Calu3 (cell line): ENCODE data around the gene LINC01488. TPM values are rescaled to one million over a fixed set of nuclear protein-coding genes. Genes with fewer than 3 reads are reported as not detected.

Experiments used
- BruUV-seq: library from RNA; stranded (reverse); fragments of 400-500 nt; replicated peaks from 2 replicates; lab custom pipeline; 2021; lab: Mats Ljungman, UMichigan
- CTCF ChIA-PET: fragments of 300-600 bp; sonication (Branson Sonifier 250); formaldehyde crosslinking; loops from one replicate; lab custom pipeline; 2022; ENCODE audit warnings: antibody characterized with exemption; lab: Charles Lee
- DNase-seq: peaks from one replicate; pipeline ENCODE4 v3.0.0; 2022
- H3K27ac Mint-ChIP-seq: one replicate; pipeline ENCODE4 v1.8.0; 2022; ENCODE audit warnings: mixed read lengths; ENCODE audit not compliant: unreplicated experiment
- H3K27me3 Mint-ChIP-seq: one replicate; pipeline ENCODE4 v1.8.0; 2022; ENCODE audit warnings: mixed read lengths; ENCODE audit not compliant: unreplicated experiment
- H3K36me3 Mint-ChIP-seq: one replicate; pipeline ENCODE4 v1.8.0; 2022; ENCODE audit warnings: mild to moderate bottlenecking, moderate library complexity, mixed read lengths; ENCODE audit not compliant: insufficient read depth, unreplicated experiment
- H3K4me1 Mint-ChIP-seq: one replicate; pipeline ENCODE4 v1.8.0; 2022; ENCODE audit warnings: mild to moderate bottlenecking, low read depth, mixed read lengths; ENCODE audit not compliant: unreplicated experiment
- H3K4me3 Mint-ChIP-seq: one replicate; pipeline ENCODE4 v1.8.0; 2022; ENCODE audit warnings: mild to moderate bottlenecking, low read depth, moderate library complexity, mixed read lengths; ENCODE audit not compliant: unreplicated experiment
- H3K9me3 Mint-ChIP-seq: one replicate; pipeline ENCODE4 v1.8.0; 2022; ENCODE audit warnings: low read depth, mixed read lengths; ENCODE audit not compliant: unreplicated experiment
- intact Hi-C: fragments of 100-400 bp; cut with micrococcal nuclease; formaldehyde crosslinking; loops from one replicate; pipeline ENCODE4 v1.10.0; 2022; ENCODE audit not compliant: unreplicated experiment
- total RNA-seq: library from RNA; stranded (reverse); gene quantifications from 2 replicates; pipeline ENCODE4 v1.2.3, GENCODE V29; 2022
- TF ChIP-seq, protein P1 (sequence below): fragments of 200-600 bp; IDR thresholded peaks from one replicate; pipeline ENCODE4 v1.8.0; 2022; ENCODE audit warnings: antibody characterized with exemption; ENCODE audit not compliant: unreplicated experiment

Gene LINC01488
- total RNA-seq, 1 experiment from 2014 or later, result not detected

DNA sequence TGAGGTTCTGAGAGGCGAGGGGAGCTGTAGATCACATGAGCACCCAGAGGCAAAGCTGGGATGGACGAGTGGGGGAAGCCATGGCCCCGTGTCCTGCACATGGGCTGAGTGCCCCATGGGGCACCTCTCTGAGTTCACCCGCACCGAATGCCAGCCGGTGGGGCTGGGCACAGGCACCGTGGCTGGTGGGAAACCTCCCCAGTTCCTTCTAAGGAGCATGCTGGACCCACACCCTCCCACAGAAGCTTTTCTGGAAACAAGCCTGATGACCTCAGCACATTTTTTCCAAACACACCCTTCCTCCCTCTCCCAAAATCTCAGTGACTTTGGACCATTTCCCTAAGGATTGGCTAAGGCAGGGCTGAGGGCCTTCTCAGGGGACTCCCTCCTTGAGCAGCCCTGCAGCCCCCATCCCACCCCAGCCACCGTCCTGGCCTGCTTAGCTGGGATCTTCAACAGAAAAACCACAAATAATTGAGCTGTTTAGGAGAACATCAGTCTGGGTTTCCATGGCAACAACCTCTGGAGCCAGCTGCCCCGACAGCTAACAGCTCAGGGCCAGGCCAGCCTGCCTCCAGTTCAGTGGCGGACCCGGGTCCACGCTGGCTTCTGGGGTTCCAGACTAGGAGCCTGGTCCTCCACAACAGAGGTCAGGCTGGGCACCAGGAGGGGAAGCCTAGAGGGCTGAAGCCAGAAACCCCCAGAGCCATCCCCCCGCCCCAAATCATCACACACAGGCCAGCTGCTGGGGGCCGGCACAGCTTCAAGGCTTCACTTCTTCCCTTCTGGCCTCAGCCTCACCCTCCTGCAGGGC is 18.1 kb upstream of the LINC01488 start:
- DNase-seq, result no peak
- intact Hi-C loops, result no loop called here
- Mint-ChIP-seq H3K27me3 (peaks cover 13% of the 10 kb centered on the region), H3K4me3 (no peak overlapping the region), H3K36me3 (no peaks in the 10 kb centered on the region), H3K4me1 (peaks cover 29% of the 10 kb centered on the region), H3K27ac (no peak overlapping the region), H3K9me3 (peaks cover 4% of the 10 kb centered on the region)
- CTCF ChIA-PET, result no interaction called here
- BruUV-seq, result no TSS peak
- TF ChIP-seq, protein P1, sequence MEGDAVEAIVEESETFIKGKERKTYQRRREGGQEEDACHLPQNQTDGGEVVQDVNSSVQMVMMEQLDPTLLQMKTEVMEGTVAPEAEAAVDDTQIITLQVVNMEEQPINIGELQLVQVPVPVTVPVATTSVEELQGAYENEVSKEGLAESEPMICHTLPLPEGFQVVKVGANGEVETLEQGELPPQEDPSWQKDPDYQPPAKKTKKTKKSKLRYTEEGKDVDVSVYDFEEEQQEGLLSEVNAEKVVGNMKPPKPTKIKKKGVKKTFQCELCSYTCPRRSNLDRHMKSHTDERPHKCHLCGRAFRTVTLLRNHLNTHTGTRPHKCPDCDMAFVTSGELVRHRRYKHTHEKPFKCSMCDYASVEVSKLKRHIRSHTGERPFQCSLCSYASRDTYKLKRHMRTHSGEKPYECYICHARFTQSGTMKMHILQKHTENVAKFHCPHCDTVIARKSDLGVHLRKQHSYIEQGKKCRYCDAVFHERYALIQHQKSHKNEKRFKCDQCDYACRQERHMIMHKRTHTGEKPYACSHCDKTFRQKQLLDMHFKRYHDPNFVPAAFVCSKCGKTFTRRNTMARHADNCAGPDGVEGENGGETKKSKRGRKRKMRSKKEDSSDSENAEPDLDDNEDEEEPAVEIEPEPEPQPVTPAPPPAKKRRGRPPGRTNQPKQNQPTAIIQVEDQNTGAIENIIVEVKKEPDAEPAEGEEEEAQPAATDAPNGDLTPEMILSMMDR, result no peak

DNA sequence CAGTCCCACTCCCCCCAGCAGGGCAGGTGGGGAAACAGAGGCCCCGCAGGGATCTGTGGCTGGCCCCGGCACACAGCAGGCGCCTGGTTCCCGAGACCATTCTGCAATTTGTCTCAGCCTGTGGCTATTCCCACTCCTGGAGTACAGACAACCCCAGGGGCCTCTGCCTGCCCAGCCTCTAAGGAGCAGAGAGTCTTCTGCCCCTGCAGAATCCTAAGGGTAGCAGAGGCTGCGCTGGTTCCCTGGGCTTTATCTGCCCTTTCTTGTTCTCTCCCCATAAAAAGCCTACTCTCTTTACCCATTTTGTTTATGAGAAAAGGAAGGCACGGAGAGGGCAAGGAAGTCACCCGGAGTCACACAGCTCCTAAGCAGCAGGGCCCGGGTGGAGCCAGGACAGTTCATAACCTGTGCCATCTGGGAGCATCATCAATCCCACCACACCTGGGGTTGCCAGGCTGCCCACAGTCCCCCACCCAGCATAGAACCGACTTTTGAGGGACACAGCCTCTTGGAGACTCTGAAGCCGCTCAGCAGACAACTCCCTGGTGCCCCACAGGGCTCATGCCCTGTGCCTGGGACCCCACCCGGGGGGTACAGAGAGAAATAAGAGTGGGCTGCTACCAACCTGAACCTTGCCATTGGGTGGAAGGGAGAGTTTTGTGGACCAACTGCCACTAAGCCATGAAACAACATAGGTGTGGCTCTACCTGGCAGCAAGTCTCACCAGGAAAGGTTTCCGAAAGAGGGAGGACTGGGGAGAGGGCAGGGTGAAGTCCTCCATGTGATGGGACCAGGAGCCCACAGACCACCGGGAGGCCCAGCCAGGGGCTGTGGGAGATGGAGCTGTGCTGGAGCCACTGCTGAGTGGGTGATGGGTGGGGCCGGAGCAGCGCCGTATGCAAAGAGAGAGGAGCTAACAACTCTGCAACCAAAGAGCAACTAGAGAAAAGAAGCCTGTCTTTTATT is 17.2 kb upstream of the LINC01488 start:
- Mint-ChIP-seq H3K27ac (no peak overlapping the region), H3K4me1 (peaks cover 29% of the 10 kb centered on the region), H3K9me3 (peaks cover 4% of the 10 kb centered on the region), H3K36me3 (no peaks in the 10 kb centered on the region), H3K4me3 (no peak overlapping the region), H3K27me3 (peaks cover 13% of the 10 kb centered on the region)
- TF ChIP-seq, protein P1, result no peak
- DNase-seq, result no peak
- BruUV-seq, result no TSS peak
- CTCF ChIA-PET, result no interaction called here
- intact Hi-C loops, result no loop called here

DNA sequence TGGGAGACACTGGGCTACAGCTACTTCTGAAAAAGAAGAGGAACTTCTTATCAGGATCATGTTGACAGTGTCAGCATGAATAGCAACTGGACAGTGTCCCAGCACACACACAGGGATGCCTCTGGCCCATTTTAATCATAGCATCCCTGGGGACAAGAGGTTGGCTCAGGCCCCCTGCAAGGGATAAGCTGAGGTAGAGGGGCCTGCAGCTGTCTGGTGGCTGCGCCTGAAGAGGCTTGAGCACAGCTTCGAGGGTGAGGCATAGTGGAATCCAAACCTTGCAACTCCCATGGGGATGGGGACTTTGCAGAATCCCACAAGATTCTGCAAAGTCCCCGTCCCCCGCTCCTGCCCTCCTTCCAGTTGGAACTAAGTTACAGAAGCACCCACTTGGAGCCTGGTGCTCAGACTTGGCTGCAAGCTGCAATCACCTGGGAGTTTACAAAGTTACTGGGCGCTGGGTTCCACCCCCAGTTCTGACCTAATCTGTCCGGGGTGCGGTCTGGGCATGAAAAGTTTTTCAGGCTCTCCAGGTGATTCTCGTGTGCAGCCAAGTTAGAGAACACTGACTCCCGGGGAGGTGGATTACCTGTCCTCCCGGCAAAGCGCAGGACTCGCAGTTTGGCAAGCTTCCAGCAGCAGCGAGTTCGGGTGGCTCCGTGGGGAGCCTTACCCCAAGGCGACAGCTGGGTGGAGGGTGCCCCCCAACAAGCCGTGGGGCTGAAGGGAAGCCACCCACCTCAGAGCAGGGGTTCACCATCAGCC is 16.0 kb upstream of the LINC01488 start:
- Mint-ChIP-seq H3K4me3 (no peak overlapping the region), H3K4me1 (peaks cover 23% of the 10 kb centered on the region), H3K36me3 (no peaks in the 10 kb centered on the region), H3K9me3 (peaks cover under 1% of the 10 kb centered on the region), H3K27me3 (peaks cover 13% of the 10 kb centered on the region), H3K27ac (no peak overlapping the region)
- CTCF ChIA-PET, result no interaction called here
- no TSS peak for BruUV-seq
- intact Hi-C loops, result no loop called here
- no peak for DNase-seq
- TF ChIP-seq, protein P1, result no peak

DNA sequence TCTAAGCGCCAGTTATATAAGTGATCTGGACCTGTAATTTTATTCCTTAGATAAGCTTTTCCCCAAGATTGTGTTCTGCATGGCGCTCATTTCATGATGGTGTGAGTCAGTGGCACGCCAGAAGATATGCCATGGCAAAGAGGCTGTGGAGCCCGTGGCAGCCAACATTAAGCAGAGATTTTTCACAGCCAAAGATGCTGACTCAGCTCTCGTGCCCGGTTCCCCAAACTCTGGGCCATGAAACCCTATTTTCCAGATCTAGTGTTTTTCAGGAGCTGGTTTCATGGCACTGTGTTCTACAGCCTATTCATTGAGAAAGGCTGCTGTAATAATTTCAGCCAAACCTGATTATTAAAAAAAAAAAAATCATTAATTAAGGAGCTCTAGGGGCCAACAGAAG is 15.4 kb upstream of the LINC01488 start:
- intact Hi-C loops, result no loop called here
- TF ChIP-seq, protein P1, result no peak
- Mint-ChIP-seq H3K4me3 (no peak overlapping the region), H3K4me1 (peaks cover 21% of the 10 kb centered on the region), H3K36me3 (no peaks in the 10 kb centered on the region), H3K27ac (no peak overlapping the region), H3K27me3 (peaks cover 13% of the 10 kb centered on the region), H3K9me3 (no peaks in the 10 kb centered on the region)
- CTCF ChIA-PET, result no interaction called here
- no peak for DNase-seq
- no TSS peak for BruUV-seq
